Suprapubic skin (tissue), 4 donors: Measurements from ENCODE around the gene ARHGAP30.

Experiments
- POLR2A ChIP-seq, 2 donors: fragments of 450-650 bp; IDR thresholded peaks; one replicate each; pipeline ENCODE4 v1.6.1; 2017; ENCODE audit warnings: antibody characterized with exemption in 2 of 2, mild to moderate bottlenecking in 2 of 2, moderate library complexity in 2 of 2
- POLR2AphosphoS5 ChIP-seq, 3 donors: sonication (generic); formaldehyde crosslinking; IDR thresholded peaks; one replicate each; pipeline ENCODE4 v1.6.1; 2017; ENCODE audit warnings: antibody characterized with exemption in 3 of 3
- TF ChIP-seq, protein P1 (sequence below), 2 donors: fragments of 200-600 bp in 1 of 2; fragments of 450-650 bp in 1 of 2; sonication (generic) in 1 of 2; IDR thresholded peaks; one replicate each; pipeline ENCODE4 v1.5.1; 2016 to 2019; ENCODE audit warnings: antibody characterized with exemption in 2 of 2, mild to moderate bottlenecking in 1 of 2, moderate library complexity in 1 of 2

DNA sequence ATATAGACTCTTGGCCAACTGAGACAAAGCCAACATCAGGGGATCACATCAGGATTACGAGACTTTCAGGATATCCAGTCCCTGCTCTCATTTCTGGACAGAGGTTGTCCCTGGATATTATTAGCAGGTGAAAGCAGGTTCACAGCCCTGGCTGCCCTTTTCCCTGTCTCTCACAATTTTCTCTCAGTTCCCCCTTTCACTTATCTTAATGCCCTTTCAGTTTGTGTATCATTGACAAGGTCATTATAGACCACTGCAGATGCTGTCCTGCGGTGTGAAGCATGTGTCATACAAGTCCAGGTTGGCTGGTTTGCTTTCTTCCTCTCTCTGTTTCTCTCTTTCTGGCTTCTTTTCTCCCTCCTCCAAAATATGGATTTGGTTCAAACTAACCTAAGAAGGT is 26.3 kb upstream of the ARHGAP30 start:
- TF ChIP-seq, protein P1, sequence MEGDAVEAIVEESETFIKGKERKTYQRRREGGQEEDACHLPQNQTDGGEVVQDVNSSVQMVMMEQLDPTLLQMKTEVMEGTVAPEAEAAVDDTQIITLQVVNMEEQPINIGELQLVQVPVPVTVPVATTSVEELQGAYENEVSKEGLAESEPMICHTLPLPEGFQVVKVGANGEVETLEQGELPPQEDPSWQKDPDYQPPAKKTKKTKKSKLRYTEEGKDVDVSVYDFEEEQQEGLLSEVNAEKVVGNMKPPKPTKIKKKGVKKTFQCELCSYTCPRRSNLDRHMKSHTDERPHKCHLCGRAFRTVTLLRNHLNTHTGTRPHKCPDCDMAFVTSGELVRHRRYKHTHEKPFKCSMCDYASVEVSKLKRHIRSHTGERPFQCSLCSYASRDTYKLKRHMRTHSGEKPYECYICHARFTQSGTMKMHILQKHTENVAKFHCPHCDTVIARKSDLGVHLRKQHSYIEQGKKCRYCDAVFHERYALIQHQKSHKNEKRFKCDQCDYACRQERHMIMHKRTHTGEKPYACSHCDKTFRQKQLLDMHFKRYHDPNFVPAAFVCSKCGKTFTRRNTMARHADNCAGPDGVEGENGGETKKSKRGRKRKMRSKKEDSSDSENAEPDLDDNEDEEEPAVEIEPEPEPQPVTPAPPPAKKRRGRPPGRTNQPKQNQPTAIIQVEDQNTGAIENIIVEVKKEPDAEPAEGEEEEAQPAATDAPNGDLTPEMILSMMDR (IDR thresholded peaks at IDR 0.05): no peak
- TF ChIP-seq POLR2AphosphoS5 (IDR thresholded peaks at IDR 0.05) (no peak), POLR2A (IDR thresholded peaks at IDR 0.05) (no peak)
